ENCODE data around the gene NACC2. TPM values are rescaled to one million over a fixed set of nuclear protein-coding genes. Genes with fewer than 3 reads are reported as not detected.
A peak's percentile ranks its signal among the peaks of the same experiment; 100 is the strongest.

NACC2 gene
- total RNA-seq, 1 donor from 2014 or later, result 7.0 TPM

GRCh38 chr9:136021171-136021871 lies 73.8 kb downstream of the NACC2 start:
- no peak for ATAC-seq

DNA sequence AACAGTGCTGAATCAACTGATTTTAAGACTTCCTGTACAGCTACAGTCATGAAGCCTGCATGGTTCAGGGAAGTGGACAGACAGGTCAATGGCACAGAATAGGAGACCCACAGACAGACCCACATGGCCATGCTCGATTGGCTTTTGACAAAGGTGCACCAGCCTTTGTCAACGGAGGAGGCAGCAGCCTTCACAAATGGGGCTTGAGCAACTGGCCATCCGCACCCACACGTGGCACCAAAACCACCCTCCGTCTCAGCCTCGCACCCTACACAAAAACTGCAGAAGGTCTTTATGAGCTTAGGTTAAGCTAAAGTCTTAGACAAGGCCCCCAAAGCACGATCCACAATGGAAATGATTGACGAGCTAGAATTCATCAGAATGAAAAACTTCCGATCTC lies 74.4 kb downstream of the NACC2 start:
- ATAC-seq, result no peak

GRCh38 chr9:136020206-136020605 lies 74.9 kb downstream of the NACC2 start:
- no peak for ATAC-seq

DNA sequence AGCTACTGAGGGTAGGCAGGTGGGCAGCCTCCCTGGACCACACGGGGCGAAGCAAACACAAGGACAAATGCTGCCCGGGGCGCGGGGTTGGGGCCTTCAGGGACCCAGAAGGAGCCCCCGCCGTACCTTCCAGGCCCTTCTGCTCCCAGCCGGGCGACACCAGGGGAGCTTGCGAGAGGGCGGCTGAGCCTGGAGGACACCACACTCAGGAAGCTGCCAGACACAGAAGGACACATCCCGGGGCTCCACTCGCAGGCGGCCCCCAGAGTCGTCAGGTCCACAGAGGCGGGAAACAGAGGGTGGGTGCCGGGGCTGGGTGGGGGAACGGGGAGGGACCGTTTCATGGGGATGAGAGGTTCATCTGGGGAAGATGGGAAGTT lies 75.4 kb downstream of the NACC2 start:
- ATAC-seq, result no peak

GRCh38 chr9:136019041-136019680 lies 75.9 kb downstream of the NACC2 start:
- ATAC-seq, result no peak

DNA sequence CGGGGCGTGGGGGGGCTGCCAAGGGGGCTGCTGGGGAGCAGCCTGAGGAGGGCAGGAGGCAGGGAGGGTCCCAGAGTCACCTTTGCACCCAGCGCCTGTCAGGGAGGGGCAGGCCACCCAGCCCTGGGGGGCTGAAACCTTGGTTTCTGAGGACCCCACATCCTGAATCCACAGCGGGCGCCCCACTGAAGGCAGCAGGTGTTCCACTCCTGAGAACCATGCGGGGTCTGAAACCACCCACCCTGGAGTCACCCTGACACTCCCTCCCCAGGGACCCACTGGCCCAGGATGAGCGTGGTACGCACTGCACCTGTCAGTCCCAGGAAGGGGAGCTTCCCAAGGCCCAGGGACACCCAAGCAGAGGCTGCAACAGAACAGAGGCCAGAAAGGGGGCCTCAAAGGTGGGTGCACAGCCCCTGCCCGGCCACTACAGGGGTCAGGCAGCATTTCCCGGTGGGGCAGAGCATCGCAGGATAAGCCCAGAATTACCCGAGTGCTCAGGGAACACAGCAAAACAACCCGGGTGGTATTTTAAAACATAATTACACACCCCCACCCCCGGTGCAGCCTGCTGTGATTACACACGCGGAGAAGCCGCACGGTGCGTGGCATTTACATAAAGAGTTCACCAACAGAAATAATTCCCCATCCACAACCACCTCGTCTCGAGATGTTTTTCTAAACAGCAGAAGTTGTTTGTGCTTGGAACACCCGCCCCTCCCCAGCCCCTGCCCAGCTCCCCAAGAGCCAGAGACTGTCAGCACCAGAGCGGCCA lies 76.6 kb downstream of the NACC2 start:
- no peak for ATAC-seq

DNA sequence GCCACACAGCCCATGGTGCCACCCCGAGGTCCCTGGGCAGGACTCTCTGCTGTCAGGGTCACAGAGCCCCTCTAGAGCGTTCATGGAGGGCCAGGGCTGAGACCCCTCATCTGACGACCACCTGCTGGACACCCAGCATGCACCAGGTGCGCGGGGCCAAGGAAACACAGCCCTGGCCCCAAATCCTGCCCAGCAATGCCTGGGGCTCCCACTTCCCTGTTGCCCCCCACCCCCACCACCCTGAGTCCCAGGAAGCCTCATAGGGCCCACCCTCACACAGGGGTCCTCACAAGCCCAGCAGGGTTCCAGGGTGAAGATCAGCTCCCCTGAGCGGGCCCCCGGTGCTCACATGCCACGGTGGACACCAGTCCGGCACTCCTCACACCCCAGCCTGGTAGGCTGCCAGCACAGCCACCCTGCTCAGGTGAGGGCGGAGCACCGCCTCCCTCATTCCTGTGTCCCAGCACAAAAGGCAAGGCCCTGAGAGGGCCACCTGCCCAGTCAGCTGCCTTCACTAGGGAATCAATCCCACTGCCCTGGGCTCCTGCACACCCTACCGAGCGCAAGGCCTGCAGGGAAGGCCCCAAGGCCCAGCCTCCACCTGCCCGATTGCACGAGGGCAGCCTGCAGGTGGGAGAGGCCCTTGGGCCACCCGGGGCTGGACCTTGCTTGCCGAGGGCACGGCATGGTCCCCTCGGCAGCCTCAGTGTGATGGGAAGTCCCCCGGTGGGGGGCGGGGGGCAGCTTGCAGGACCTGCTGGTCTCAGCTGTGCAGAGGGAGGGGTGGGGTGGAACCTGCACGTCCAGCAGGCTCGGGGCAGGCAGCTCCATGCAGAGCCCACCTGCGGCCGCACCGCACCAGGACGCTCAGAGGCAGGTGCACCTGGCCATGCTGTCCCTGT lies 77.5 kb downstream of the NACC2 start:
- no peak for ATAC-seq

- no peak for ATAC-seq
Observed at GRCh38 chr9:136016572-136017288, 78.4 kb downstream of the NACC2 start.

DNA sequence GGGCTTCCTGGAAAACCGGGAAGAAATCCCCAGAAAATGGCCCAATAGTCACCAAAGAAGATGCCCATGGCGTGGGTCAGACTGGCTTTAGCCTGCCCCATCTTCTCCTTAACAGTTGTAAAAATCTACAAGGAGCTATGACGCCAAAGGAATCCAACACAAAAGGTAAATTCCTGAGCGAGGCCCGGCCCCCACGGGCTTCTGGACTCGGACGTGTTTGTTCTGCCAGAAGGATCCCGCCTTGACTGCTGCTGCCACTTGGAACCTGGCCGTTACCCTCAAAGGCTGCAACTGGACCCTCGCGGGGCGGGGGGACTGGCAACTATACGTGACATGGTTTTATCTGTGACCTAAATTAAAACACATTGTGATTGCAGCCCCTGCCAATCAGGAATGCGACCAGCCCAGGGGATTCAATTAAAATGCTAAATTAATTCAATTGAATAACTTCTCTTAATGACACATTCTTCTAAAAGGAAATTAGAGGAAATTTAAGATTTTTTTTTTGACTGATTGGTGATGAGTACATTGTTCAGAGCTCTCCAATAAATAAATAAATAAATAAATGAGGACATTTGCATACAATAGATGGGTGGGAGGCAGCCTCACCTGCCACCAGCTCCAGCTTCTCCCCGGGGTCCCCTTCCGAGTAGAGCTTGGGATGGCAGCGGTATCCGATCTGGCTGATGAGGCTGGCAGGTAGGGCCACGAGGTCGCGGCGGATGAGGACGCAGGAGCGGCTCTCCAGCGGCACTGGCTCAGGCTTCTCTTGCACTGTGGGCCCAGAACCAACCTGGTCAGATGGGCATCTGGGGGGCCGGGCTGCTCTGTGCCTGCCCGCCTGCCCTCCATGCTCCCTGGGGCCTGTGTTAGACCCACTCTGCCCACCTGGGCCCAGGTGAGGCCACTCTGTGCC lies 79.2 kb downstream of the NACC2 start:
- ATAC-seq, result no peak

GRCh38 chr9:136014924-136015633 lies 80.0 kb downstream of the NACC2 start:
- ATAC-seq, result peak; percentile 6

DNA sequence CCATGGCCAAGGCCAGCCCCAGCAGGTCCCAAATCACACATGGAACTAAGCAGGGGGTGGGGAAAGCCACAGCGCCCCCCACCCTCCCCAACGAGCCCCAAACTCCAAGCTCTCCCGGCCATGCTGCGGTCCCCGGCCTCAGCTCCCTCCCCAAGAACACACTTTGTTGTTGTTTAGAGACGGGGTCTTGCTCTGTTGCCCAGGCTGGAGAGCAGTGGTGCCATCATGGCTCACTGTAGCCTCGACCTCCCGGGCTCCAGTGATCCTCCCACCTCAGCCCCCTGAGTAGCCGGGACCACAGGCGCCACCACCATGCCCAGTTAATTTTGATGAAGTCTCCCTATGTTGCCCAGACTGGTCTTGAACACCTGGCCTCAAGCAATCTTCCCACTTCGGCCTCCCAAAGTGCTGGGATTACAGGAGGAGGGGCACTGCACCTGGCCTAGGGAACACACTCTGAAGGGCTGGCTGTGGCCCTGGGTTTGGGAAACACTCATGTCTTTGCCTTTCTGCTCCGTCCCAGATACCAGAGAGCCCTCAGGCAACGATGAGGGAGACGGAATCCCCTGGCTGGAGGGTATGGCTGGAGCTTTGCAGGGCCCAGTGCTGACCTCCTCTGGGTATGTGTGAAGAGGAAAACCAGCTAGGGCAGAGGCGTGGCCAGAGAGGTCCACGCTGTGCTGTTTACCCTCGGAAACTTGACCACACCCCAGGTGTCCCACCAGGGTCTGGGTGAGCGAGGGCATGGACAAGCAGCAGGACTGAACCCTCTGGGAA lies 80.8 kb downstream of the NACC2 start:
- ATAC-seq, result no peak

- ATAC-seq, result no peak
Observed at GRCh38 chr9:136013524-136014034, 81.5 kb downstream of the NACC2 start.

GRCh38 chr9:136013116-136013515 lies 82.0 kb downstream of the NACC2 start:
- no peak for ATAC-seq

GRCh38 chr9:136012651-136013050 lies 82.4 kb downstream of the NACC2 start:
- ATAC-seq, result no peak

- ATAC-seq, result peak; percentile 35
Observed at GRCh38 chr9:136011703-136012496, 83.2 kb downstream of the NACC2 start.

DNA sequence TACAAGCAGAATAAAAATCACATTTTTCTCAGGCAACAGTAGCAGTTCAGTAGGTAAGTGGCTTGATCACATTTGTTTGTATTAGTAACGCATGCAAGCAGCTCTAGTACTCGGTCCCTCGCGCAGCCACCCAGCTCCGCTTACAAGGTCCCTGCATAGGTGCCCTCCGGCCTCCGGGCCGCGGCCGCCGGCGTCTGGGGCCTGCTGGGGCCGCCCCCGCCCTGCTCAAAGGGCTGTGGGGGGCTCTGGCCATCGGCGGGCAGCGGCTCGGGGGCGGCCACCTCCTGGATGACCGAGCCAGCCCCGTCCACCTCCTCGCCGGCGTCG lies 83.8 kb downstream of the NACC2 start:
- no peak for ATAC-seq

DNA sequence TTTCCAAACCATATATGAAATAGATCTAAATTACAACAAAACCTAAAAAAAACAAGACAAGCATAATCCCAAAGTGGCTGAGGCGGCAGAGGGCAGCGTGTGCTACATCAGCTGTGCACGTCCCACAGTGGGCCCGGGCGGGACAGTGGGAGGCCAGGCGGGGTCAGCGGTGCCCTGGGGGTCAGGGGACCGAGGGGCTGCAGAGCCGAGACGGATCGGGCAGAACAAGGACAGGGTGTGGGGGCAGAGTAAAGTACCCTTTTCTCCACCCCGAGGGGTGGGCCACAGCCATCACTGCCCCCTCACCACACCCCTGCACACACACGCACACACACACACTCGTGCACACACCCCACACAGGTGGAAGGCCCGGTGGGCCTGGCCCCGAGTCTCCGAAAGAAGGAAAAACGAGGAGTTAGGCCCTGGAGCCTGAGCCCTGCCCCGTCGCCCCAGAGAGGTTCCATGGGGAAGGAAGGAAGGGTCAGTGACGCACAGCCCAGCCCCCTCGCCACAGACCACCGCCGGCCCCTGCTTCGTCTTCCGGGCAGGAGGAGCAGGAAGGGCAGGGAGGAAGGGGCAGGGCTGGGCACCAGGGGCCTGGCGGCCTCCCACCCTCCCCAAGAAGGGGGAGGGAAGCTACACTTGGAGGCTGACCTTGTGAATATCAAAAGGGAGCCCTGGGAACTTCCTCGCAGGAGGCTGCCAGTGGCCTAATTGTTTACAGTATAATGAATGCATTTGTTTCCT lies 84.3 kb downstream of the NACC2 start:
- ATAC-seq, result peak; percentile 27

GRCh38 chr9:136010176-136010575 lies 84.9 kb downstream of the NACC2 start:
- ATAC-seq, result no peak

Data from esophagus mucosa (tissue), 1 donor.